K562 (cell line): ENCODE data around the gene DAB2IP. TPM values are rescaled to one million over a fixed set of nuclear protein-coding genes. Genes with fewer than 3 reads are reported as not detected.

Experiments used
- ATAC-seq: fragments of 200-7000 bp; cut with Tn5 transposase; 3 replicates; pipeline ENCODE4 v1.9.1; 2020; ENCODE audit warnings: moderate library complexity
- BruUV-seq: library from RNA; stranded (reverse); fragments of 400-500 nt; replicated peaks from 2 replicates; lab custom pipeline; 2021; lab: Mats Ljungman, UMichigan
- CTCF ChIA-PET: fragments of 300-600 bp; formaldehyde crosslinking; extraction: SDS; loops from one replicate; lab custom pipeline; 2021; ENCODE audit warnings: low intra/inter-chr PET ratio; lab: Yijun Ruan, JAX
- POLR2A ChIA-PET: fragments of 300-600, 350-650 bp; sonication (Branson Sonifier 250); formaldehyde crosslinking; extraction: SDS; loops from one replicate; lab custom pipeline; 2021; ENCODE audit warnings: antibody characterized with exemption, inconsistent platforms; lab: Yijun Ruan, JAX
- DNase-seq, 4 experiments: peaks; one replicate each; pipeline versions ENCODE4 v3.0.0 to v3.0.0-alpha.2; 2011 to 2018; ENCODE audit warnings: low spot score in 3 of 4, mixed read lengths in 3 of 4; ENCODE audit errors: extremely low read depth in 1 of 4
- FAIRE-seq: peaks from 2 replicates; lab custom pipeline; 2011; peaks lifted over from hg19 to GRCh38; lab: Jason Lieb, UNC
- H2AFZ ChIP-seq: 2 replicates; pipeline ENCODE4 v1.6.0; 2011; ENCODE audit warnings: low read depth, low read length, control low read depth, inconsistent platforms
- H3K27ac ChIP-seq: fragments of 200-600 bp; 3 replicates; pipeline ENCODE4 v1.8.0; 2011; ENCODE audit warnings: low read depth, mild to moderate bottlenecking, control low read depth, inconsistent platforms, low read length, moderate library complexity, mixed read lengths; ENCODE audit errors: extremely low read depth
- H3K27me3 ChIP-seq, 2 experiments: fragments of 300-600 bp in 1 of 2; 2 replicates in 1 of 2; 3 replicates in 1 of 2; pipeline versions ENCODE4 v1.6.0 to v1.8.0; 2011; ENCODE audit warnings: inconsistent platforms in 2 of 2, low read length in 2 of 2, mild to moderate bottlenecking in 1 of 2, mixed read lengths in 1 of 2, moderate library complexity in 1 of 2; ENCODE audit not compliant: control insufficient read depth in 2 of 2, insufficient read depth in 2 of 2
- H3K36me3 ChIP-seq: fragments of 300-600 bp; 3 replicates; pipeline ENCODE4 v1.8.0; 2011; ENCODE audit warnings: mild to moderate bottlenecking, low read length, inconsistent platforms; ENCODE audit not compliant: control insufficient read depth, insufficient read depth
- H3K4me1 ChIP-seq, 2 experiments: fragments of 200-600 bp in 1 of 2; replicated peaks in 1 of 2; 2 replicates in 1 of 2; 3 replicates in 1 of 2; pipeline versions ENCODE4 v1.5.1 to v1.8.0; 2011; ENCODE audit warnings: inconsistent platforms in 2 of 2, low read length in 2 of 2, mild to moderate bottlenecking in 1 of 2, mixed read lengths in 1 of 2, moderate library complexity in 1 of 2; ENCODE audit not compliant: control insufficient read depth in 2 of 2, insufficient read depth in 2 of 2
- H3K4me2 ChIP-seq: 2 replicates; pipeline ENCODE4 v1.6.1; 2011; ENCODE audit warnings: low read length, control low read depth, inconsistent platforms, mixed read lengths; ENCODE audit not compliant: insufficient read depth
- H3K4me3 ChIP-seq: fragments of 200-600 bp; sonication (generic), shearing (Covaris generic); 2 replicates; pipeline ENCODE4 v1.5.1; 2016; ENCODE audit warnings: control low read depth, inconsistent platforms
- H3K79me2 ChIP-seq: fragments of 200-600 bp; 3 replicates; pipeline ENCODE4 v1.8.0; 2011; ENCODE audit warnings: low read length, inconsistent platforms; ENCODE audit not compliant: control insufficient read depth, insufficient read depth
- H3K9ac ChIP-seq, 2 experiments: 2 replicates each; pipeline versions ENCODE4 v1.6.0 to v1.6.1; 2011; ENCODE audit warnings: low read depth in 2 of 2, low read length in 2 of 2, control low read depth in 1 of 2, inconsistent platforms in 1 of 2, mild to moderate bottlenecking in 1 of 2, mixed read lengths in 1 of 2; ENCODE audit not compliant: insufficient read depth in 1 of 2
- H3K9me1 ChIP-seq: one replicate; pipeline ENCODE4 v1.6.0; 2011; ENCODE audit warnings: inconsistent platforms, mild to moderate bottlenecking, low read length, moderate library complexity; ENCODE audit not compliant: control insufficient read depth, insufficient read depth
- H3K9me3 ChIP-seq: replicated peaks from 2 replicates; pipeline ENCODE4 v1.5.1; 2011; ENCODE audit warnings: low read depth, low read length, inconsistent platforms; ENCODE audit not compliant: control insufficient read depth, insufficient read depth
- H4K20me1 ChIP-seq: replicated peaks from 2 replicates; pipeline ENCODE4 v1.6.1; 2011; ENCODE audit warnings: low read length, inconsistent platforms, mixed read lengths; ENCODE audit not compliant: control insufficient read depth, insufficient read depth
- WGBS: fragments of 100-300 bp; shearing (Covaris generic); methylation state at CpG from one replicate; pipeline ENCODE4 v1.1.6; 2016; ENCODE audit warnings: low coverage, mixed read lengths; ENCODE audit not compliant: insufficient coverage; ENCODE audit errors: missing lambda C conversion rate; 5-methylcytosine and 5-hydroxymethylcytosine counted together
- in situ Hi-C: fragments of 300-500 bp; cut with MboI; formaldehyde crosslinking; loops from 4 replicates; pipeline ENCODE4 v1.15.0; 2018; ENCODE audit warnings: inconsistent platforms, mixed read lengths
- intact Hi-C: fragments of 100-400 bp; cut with micrococcal nuclease; formaldehyde crosslinking; loops from 2 replicates; pipeline ENCODE4 v1.14.2; 2022
- polyA plus RNA-seq, 8 experiments: library from polyadenylated mRNA; depleted of rRNA in 4 of 8; stranded (reverse) in 5 of 8; unstranded in 3 of 8; fragments of >200 nt; fragmentation: Nextera tagmentation in 2 of 8; fragmentation: Illumina TruSeq in 1 of 8; extraction: Ambion mirVana in 2 of 8; extraction: Trizol in 1 of 8; gene quantifications; 2 replicates each; pipeline versions ENCODE4 v1.2.1 to v1.2.3, GENCODE V29; 2011 to 2014; ENCODE audit warnings: inconsistent platforms in 1 of 8, missing spikeins in 1 of 8
- total RNA-seq, 7 experiments: library from RNA; depleted of rRNA in 6 of 7; stranded (reverse); fragments of >200 nt in 6 of 7; fragmentation: Illumina TruSeq in 2 of 7; extraction: Trizol in 2 of 7; gene quantifications; 2 replicates each; pipeline versions ENCODE4 v1.2.1 to v1.2.3, GENCODE V29; 2011 to 2021; ENCODE audit warnings: low replicate concordance in 1 of 7
- TF ChIP-seq, protein P1 (sequence below), 3 experiments: IDR thresholded peaks in 2 of 3; conservative IDR thresholded peaks in 1 of 3; 2 replicates each; pipeline ENCODE4 v1.5.1; 2011 to 2012; ENCODE audit warnings: low read length in 3 of 3, mild to moderate bottlenecking in 3 of 3, control low read depth in 2 of 3, improper control_type of control experiment in 1 of 3, inconsistent platforms in 1 of 3, low read depth in 1 of 3, mixed read lengths in 1 of 3, moderate library complexity in 1 of 3; ENCODE audit not compliant: insufficient read depth in 2 of 3
- TF ChIP-seq, protein P2 (sequence below): sonication (generic); IDR thresholded peaks from 2 replicates; pipeline ENCODE4 v1.6.1; 2016

The DAB2IP gene
- total and polyA plus RNA-seq, 9 of the 15 experiments (the other 6 are each of a cell fraction or from before 2014, with no cell fraction given), result 0.04 to 0.31 (median 0.08) TPM; not detected in 5

DNA sequence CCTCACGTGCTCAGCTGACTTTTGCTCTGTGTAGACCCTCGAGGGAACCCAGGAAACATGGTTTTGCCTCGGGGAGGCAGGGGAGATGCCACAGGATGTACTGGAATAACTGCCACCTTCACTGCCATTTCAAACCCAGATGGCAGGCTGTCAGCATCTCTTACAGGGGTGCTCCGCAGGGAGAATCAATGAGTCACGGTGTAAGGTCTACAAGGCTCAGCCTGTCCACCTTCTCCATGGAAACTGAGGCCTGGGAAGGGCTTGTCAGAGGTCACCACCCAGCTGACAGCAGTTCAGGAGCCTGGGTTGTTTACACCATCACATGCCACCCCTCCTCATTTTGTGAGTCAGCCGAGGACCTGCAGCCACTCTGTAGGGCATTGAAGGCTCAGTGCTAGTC, 30.8 kb downstream of the DAB2IP start:
- in situ Hi-C loops, result loop anchor here (25.0 kb wide), 1 partner anchor 655 kb away; no protein-coding TSS in a partner anchor
- no peak overlapping the region for H3K9ac ChIP-seq
- CTCF ChIA-PET, result no interaction called here
- no peak overlapping the region for H3K27ac ChIP-seq
- TF ChIP-seq, protein P1, sequence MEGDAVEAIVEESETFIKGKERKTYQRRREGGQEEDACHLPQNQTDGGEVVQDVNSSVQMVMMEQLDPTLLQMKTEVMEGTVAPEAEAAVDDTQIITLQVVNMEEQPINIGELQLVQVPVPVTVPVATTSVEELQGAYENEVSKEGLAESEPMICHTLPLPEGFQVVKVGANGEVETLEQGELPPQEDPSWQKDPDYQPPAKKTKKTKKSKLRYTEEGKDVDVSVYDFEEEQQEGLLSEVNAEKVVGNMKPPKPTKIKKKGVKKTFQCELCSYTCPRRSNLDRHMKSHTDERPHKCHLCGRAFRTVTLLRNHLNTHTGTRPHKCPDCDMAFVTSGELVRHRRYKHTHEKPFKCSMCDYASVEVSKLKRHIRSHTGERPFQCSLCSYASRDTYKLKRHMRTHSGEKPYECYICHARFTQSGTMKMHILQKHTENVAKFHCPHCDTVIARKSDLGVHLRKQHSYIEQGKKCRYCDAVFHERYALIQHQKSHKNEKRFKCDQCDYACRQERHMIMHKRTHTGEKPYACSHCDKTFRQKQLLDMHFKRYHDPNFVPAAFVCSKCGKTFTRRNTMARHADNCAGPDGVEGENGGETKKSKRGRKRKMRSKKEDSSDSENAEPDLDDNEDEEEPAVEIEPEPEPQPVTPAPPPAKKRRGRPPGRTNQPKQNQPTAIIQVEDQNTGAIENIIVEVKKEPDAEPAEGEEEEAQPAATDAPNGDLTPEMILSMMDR (IDR thresholded peaks at IDR 0.05 in 2 of 3, conservative IDR thresholded peaks at IDR 0.05 in 1 of 3; ENCODE audit: insufficient read depth in 2 of 3, low read depth in 1 of 3, low read length in 3 of 3), result no peak
- TF ChIP-seq, protein P2, sequence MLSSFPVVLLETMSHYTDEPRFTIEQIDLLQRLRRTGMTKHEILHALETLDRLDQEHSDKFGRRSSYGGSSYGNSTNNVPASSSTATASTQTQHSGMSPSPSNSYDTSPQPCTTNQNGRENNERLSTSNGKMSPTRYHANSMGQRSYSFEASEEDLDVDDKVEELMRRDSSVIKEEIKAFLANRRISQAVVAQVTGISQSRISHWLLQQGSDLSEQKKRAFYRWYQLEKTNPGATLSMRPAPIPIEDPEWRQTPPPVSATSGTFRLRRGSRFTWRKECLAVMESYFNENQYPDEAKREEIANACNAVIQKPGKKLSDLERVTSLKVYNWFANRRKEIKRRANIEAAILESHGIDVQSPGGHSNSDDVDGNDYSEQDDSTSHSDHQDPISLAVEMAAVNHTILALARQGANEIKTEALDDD, result no peak
- TF ChIP-seq, all 486 proteins: peak for 0
- Histone ChIP-seq H3K9me3 (no peaks in the 10 kb centered on the region), H3K79me2 (no peaks in the 10 kb centered on the region), H2AFZ (no peak overlapping the region), H3K9me1 (no peaks in the 10 kb centered on the region), H3K27me3 (peaks cover 3 to 9% of the 10 kb centered on the region in 2 experiments; a peak in 2 of 5 replicates), H3K4me2 (no peak overlapping the region), H3K4me1 (peaks cover 0 to 3% of the 10 kb centered on the region in 2 experiments; a peak in 1 of 5 replicates), H4K20me1 (peaks cover 20% of the 10 kb centered on the region), H3K36me3 (no peaks in the 10 kb centered on the region), H3K4me3 (no peak overlapping the region)
- FAIRE-seq (no peak), DNase-seq (no peak), ATAC-seq (no peak)
- POLR2A ChIA-PET, result interaction anchor here (0.8 to 1.3 kb wide), 2 partner anchors 11 to 12 kb away, joined by 5 to 6 read pairs; no protein-coding TSS in a partner anchor
- 0% methylated on average over 5 of the region's 6 CpGs for WGBS
- BruUV-seq, result no TSS peak
- intact Hi-C loops, result no loop called here
